Karpas-422 (cell line): ENCODE measurements around the gene DCLRE1B. TPM values are rescaled to one million over a fixed set of nuclear protein-coding genes. Genes with fewer than 3 reads are reported as not detected.

Experiments used
- DNase-seq: peaks from one replicate; pipeline ENCODE4 v3.0.0-alpha.2; 2015
- H2AFZ ChIP-seq: fragments of 200-600 bp; sonication (generic); 2 replicates; pipeline ENCODE4 v1.6.1; 2014; ENCODE audit warnings: antibody characterized with exemption, low read length, mixed read lengths
- H3K27ac ChIP-seq: fragments of 200-600 bp; sonication (generic); 2 replicates; pipeline ENCODE4 v1.5.1; 2014; ENCODE audit warnings: mild to moderate bottlenecking, low read length, moderate library complexity
- H3K27me3 ChIP-seq: fragments of 200-600 bp; sonication (generic); 2 replicates; pipeline ENCODE4 v1.6.1; 2014; ENCODE audit warnings: low read length, mixed read lengths
- H3K36me3 ChIP-seq: fragments of 200-600 bp; sonication (generic); 2 replicates; pipeline ENCODE4 v1.6.1; 2014; ENCODE audit warnings: low read length, mixed read lengths; ENCODE audit not compliant: insufficient read depth
- H3K4me1 ChIP-seq: fragments of 200-600 bp; sonication (generic); 2 replicates; pipeline ENCODE4 v1.6.1; 2014; ENCODE audit warnings: mild to moderate bottlenecking, low read length, mixed read lengths
- H3K4me2 ChIP-seq: fragments of 200-600 bp; sonication (generic); 2 replicates; pipeline ENCODE4 v1.6.1; 2014; ENCODE audit warnings: low read length, low read depth, mild to moderate bottlenecking; ENCODE audit not compliant: poor library complexity, severe bottlenecking
- H3K4me3 ChIP-seq: fragments of 200-600 bp; sonication (generic); 2 replicates; pipeline ENCODE4 v1.5.1; 2014; ENCODE audit warnings: mild to moderate bottlenecking, antibody characterized with exemption, low read length, mixed read lengths
- H3K79me2 ChIP-seq: fragments of 200-600 bp; sonication (generic); 2 replicates; pipeline ENCODE4 v1.6.1; 2014; ENCODE audit warnings: mild to moderate bottlenecking, low read length, mixed read lengths
- H3K9ac ChIP-seq: fragments of 200-600 bp; sonication (generic); 2 replicates; pipeline ENCODE4 v1.6.0; 2014; ENCODE audit warnings: low read length
- H3K9me2 ChIP-seq: fragments of 200-600 bp; sonication (generic), shearing (Covaris generic); replicated peaks from 2 replicates; pipeline ENCODE4 v1.6.0; 2014; ENCODE audit warnings: mild to moderate bottlenecking, low read length, moderate library complexity; ENCODE audit not compliant: insufficient read depth
- H3K9me3 ChIP-seq: fragments of 300-700, 200-600 bp; sonication (generic); 2 replicates; pipeline ENCODE4 v1.6.1; 2014; ENCODE audit warnings: low read length, mixed read lengths
- H4K20me1 ChIP-seq: fragments of 200-600 bp; sonication (generic); 2 replicates; pipeline ENCODE4 v1.6.1; 2014; ENCODE audit warnings: mild to moderate bottlenecking, antibody characterized with exemption, low read length, low read depth; ENCODE audit not compliant: insufficient read depth
- total RNA-seq: library from RNA; depleted of rRNA; stranded (reverse); fragments of >200 nt; shearing (Covaris generic); gene quantifications from 2 replicates; pipeline ENCODE4 v1.2.3, GENCODE V29; 2014; ENCODE audit warnings: low replicate concordance

Gene DCLRE1B
- total RNA-seq, 1 experiment from 2014 or later = 11.3 TPM

GRCh38 chr1:113875714-113876113 is 29.4 kb upstream of the DCLRE1B start:
- H3K79me2 ChIP-seq = no peaks in the 10 kb centered on the region
- H4K20me1 ChIP-seq = no peaks in the 10 kb centered on the region
- no peak overlapping the region for H3K9ac ChIP-seq
- no peak for DNase-seq
- no peaks in the 10 kb centered on the region for H3K36me3 ChIP-seq
- H3K4me1 ChIP-seq = peaks cover 32% of the 10 kb centered on the region
- no peak overlapping the region for H3K27ac ChIP-seq
- no peaks in the 10 kb centered on the region for H3K9me2 ChIP-seq
- no peak overlapping the region for H3K4me3 ChIP-seq
- H3K4me2 ChIP-seq = no peak overlapping the region
- H2AFZ ChIP-seq = no peak overlapping the region
- no peaks in the 10 kb centered on the region for H3K9me3 ChIP-seq
- no peaks in the 10 kb centered on the region for H3K27me3 ChIP-seq

GRCh38 chr1:113876176-113876575 is 28.9 kb upstream of the DCLRE1B start:
- Histone ChIP-seq H3K9ac (no peak overlapping the region), H3K4me2 (no peak overlapping the region), H4K20me1 (no peaks in the 10 kb centered on the region), H2AFZ (no peak overlapping the region), H3K36me3 (no peaks in the 10 kb centered on the region), H3K27ac (no peak overlapping the region), H3K4me3 (no peak overlapping the region), H3K9me2 (no peaks in the 10 kb centered on the region), H3K9me3 (no peaks in the 10 kb centered on the region), H3K4me1 (peaks cover 28% of the 10 kb centered on the region), H3K27me3 (no peaks in the 10 kb centered on the region), H3K79me2 (no peaks in the 10 kb centered on the region)
- no peak for DNase-seq

- H3K9ac ChIP-seq = no peak overlapping the region
- H3K4me1 ChIP-seq = peaks cover 12% of the 10 kb centered on the region
- no peaks in the 10 kb centered on the region for H3K27me3 ChIP-seq
- no peaks in the 10 kb centered on the region for H3K79me2 ChIP-seq
- no peak overlapping the region for H3K4me3 ChIP-seq
- H4K20me1 ChIP-seq = no peaks in the 10 kb centered on the region
- H3K36me3 ChIP-seq = no peaks in the 10 kb centered on the region
- H2AFZ ChIP-seq = no peak overlapping the region
- no peaks in the 10 kb centered on the region for H3K9me3 ChIP-seq
- no peaks in the 10 kb centered on the region for H3K9me2 ChIP-seq
- no peak overlapping the region for H3K27ac ChIP-seq
- H3K4me2 ChIP-seq = no peak overlapping the region
- no peak for DNase-seq
Measured at GRCh38 chr1:113879739-113880038, 25.4 kb upstream of the DCLRE1B start.

- Histone ChIP-seq H3K9me3 (no peaks in the 10 kb centered on the region), H3K4me1 (peaks cover 12% of the 10 kb centered on the region), H3K27me3 (no peaks in the 10 kb centered on the region), H3K4me3 (no peak overlapping the region), H3K9me2 (no peaks in the 10 kb centered on the region), H2AFZ (no peak overlapping the region), H3K79me2 (no peaks in the 10 kb centered on the region), H3K36me3 (no peaks in the 10 kb centered on the region), H3K4me2 (no peak overlapping the region), H3K9ac (no peak overlapping the region), H4K20me1 (no peaks in the 10 kb centered on the region), H3K27ac (no peak overlapping the region)
- DNase-seq = no peak
Measured at GRCh38 chr1:113881661-113882060, 23.5 kb upstream of the DCLRE1B start.

- DNase-seq = no peak
- Histone ChIP-seq H2AFZ (no peak overlapping the region), H3K27me3 (no peaks in the 10 kb centered on the region)
Measured at GRCh38 chr1:113886417-113887401, 18.4 kb upstream of the DCLRE1B start.

GRCh38 chr1:113887402-113888175 is 17.5 kb upstream of the DCLRE1B start, which contains the start of gene BCL2L15:
BCL2L15 (minus strand) TSS chr1:113887581; CDS start chr1:113887375, 206 bp downstream.
- DNase-seq = no peak
- Histone ChIP-seq H4K20me1 (no peaks in the 10 kb centered on the region), H3K79me2 (no peaks in the 10 kb centered on the region), H3K4me1 (no peaks in the 10 kb centered on the region), H3K27me3 (no peaks in the 10 kb centered on the region), H3K9ac (no peak within 1 kb of the TSS), H3K27ac (no peak within 1 kb of the TSS), H2AFZ (no peak within 1 kb of the TSS), H3K36me3 (no peaks in the 10 kb centered on the region), H3K9me2 (no peaks in the 10 kb centered on the region), H3K4me2 (no peak within 1 kb of the TSS), H3K9me3 (no peaks in the 10 kb centered on the region), H3K4me3 (no peak within 1 kb of the TSS)

More at GRCh38 chr1:113886417-113887401, 18.4 kb upstream of the DCLRE1B start:
- Histone ChIP-seq H3K27ac (no peak overlapping the region), H3K4me2 (no peak overlapping the region), H4K20me1 (no peaks in the 10 kb centered on the region), H3K4me3 (no peak overlapping the region), H3K79me2 (no peaks in the 10 kb centered on the region), H3K9ac (no peak overlapping the region), H3K9me3 (no peaks in the 10 kb centered on the region), H3K4me1 (no peaks in the 10 kb centered on the region), H3K36me3 (no peaks in the 10 kb centered on the region), H3K9me2 (no peaks in the 10 kb centered on the region)

- no peaks in the 10 kb centered on the region for H3K9me2 ChIP-seq
- no peaks in the 10 kb centered on the region for H3K4me1 ChIP-seq
- no peaks in the 10 kb centered on the region for H4K20me1 ChIP-seq
- H3K9me3 ChIP-seq = no peaks in the 10 kb centered on the region
- H3K4me2 ChIP-seq = no peak overlapping the region
- H3K4me3 ChIP-seq = no peak overlapping the region
- H3K9ac ChIP-seq = no peak overlapping the region
- no peaks in the 10 kb centered on the region for H3K79me2 ChIP-seq
- no peaks in the 10 kb centered on the region for H3K27me3 ChIP-seq
- H3K36me3 ChIP-seq = peaks cover 12% of the 10 kb centered on the region
- H2AFZ ChIP-seq = no peak overlapping the region
- no peak overlapping the region for H3K27ac ChIP-seq
- no peak for DNase-seq
Measured at GRCh38 chr1:113890816-113891215, 14.3 kb upstream of the DCLRE1B start.

- H3K4me3 ChIP-seq = no peak overlapping the region
- H3K27ac ChIP-seq = no peak overlapping the region
- no peak for DNase-seq
Measured at GRCh38 chr1:113891631-113892220, 13.4 kb upstream of the DCLRE1B start.

More at GRCh38 chr1:113891631-113892220, 13.4 kb upstream of the DCLRE1B start:
- Histone ChIP-seq H3K9me2 (no peaks in the 10 kb centered on the region), H4K20me1 (no peaks in the 10 kb centered on the region), H3K4me2 (no peak overlapping the region), H3K36me3 (peaks cover 20% of the 10 kb centered on the region), H3K9me3 (no peaks in the 10 kb centered on the region), H3K9ac (no peak overlapping the region), H3K4me1 (no peaks in the 10 kb centered on the region), H3K27me3 (no peaks in the 10 kb centered on the region), H3K79me2 (no peaks in the 10 kb centered on the region), H2AFZ (no peak overlapping the region)
